HPDE6-E6E7 (cell line): ENCODE measurements around the gene ST6GALNAC1.

Experiments used
- DNase-seq: peaks from one replicate; pipeline ENCODE4 v3.0.0; 2011; ENCODE audit warnings: missing footprints; ENCODE audit errors: extremely low spot score

The ST6GALNAC1 gene

GRCh38 chr17:76581515-76581914 lies 62.0 kb downstream of the ST6GALNAC1 start:
- no peak for DNase-seq

GRCh38 chr17:76579281-76579680 lies 64.3 kb downstream of the ST6GALNAC1 start:
- DNase-seq: no peak

GRCh38 chr17:76578376-76578775 lies 65.2 kb downstream of the ST6GALNAC1 start:
- peak; percentile 60 for DNase-seq

- DNase-seq: no peak
Observed at GRCh38 chr17:76577876-76578275, 65.7 kb downstream of the ST6GALNAC1 start.

GRCh38 chr17:76576189-76576588 lies 67.4 kb downstream of the ST6GALNAC1 start:
- no peak for DNase-seq

GRCh38 chr17:76575570-76575969 lies 68.0 kb downstream of the ST6GALNAC1 start:
- no peak for DNase-seq
